IMR-90 (cell line): Measurements from ENCODE around the gene TUBB2B. TPM values are rescaled to one million over a fixed set of nuclear protein-coding genes. Genes with fewer than 3 reads are reported as not detected.

Experiments
- ATAC-seq: fragments of 200-7000 bp; cut with Tn5 transposase; 2 replicates; pipeline ENCODE4 v1.9.1; 2020; ENCODE audit warnings: low read depth, mild to moderate bottlenecking, moderate library complexity
- BruUV-seq: library from RNA; stranded (reverse); fragments of 400-500 nt; replicated peaks from 2 replicates; lab custom pipeline; 2021; lab: Mats Ljungman, UMichigan
- CTCF ChIA-PET: fragments of 300-600 bp; formaldehyde crosslinking; extraction: SDS; loops from one replicate; lab custom pipeline; 2021; ENCODE audit warnings: antibody characterized with exemption; lab: Yijun Ruan, JAX
- POLR2A ChIA-PET: fragments of 300-600 bp; sonication (Branson Sonifier 250); formaldehyde crosslinking; loops from one replicate; lab custom pipeline; 2022; ENCODE audit warnings: antibody characterized with exemption; ENCODE audit not compliant: unreplicated experiment; lab: Charles Lee
- DNase-seq: peaks from one replicate; pipeline ENCODE4 v3.0.0; 2013
- H2AFZ ChIP-seq: replicated peaks from 2 replicates; pipeline ENCODE3; 2013; ENCODE audit warnings: low read length, mild to moderate bottlenecking; ENCODE audit not compliant: poor library complexity
- H2AK5ac ChIP-seq: 2 replicates; pipeline ENCODE4 v1.6.1; 2013; ENCODE audit warnings: low read depth, low read length, inconsistent platforms
- H2AK9ac ChIP-seq: replicated peaks from 2 replicates; pipeline ENCODE3; 2013; ENCODE audit warnings: mild to moderate bottlenecking, low read depth, low read length, moderate library complexity; ENCODE audit not compliant: poor library complexity
- H2BK120ac ChIP-seq: 2 replicates; pipeline ENCODE4 v1.6.1; 2013; ENCODE audit warnings: low read depth, low read length, inconsistent platforms
- H2BK15ac ChIP-seq: 3 replicates; pipeline ENCODE4 v1.6.1; 2013; ENCODE audit warnings: low read depth, low read length, inconsistent platforms
- H2BK20ac ChIP-seq: 2 replicates; pipeline ENCODE4 v1.6.1; 2013; ENCODE audit warnings: low read depth, mild to moderate bottlenecking, inconsistent platforms, low read length, moderate library complexity
- H2BK5ac ChIP-seq: 2 replicates; pipeline ENCODE4 v1.6.1; 2013; ENCODE audit warnings: mild to moderate bottlenecking, low read depth, low read length, inconsistent platforms; ENCODE audit not compliant: poor library complexity, severe bottlenecking
- H3K14ac ChIP-seq: replicated peaks from 2 replicates; pipeline ENCODE4 v1.6.1; 2013; ENCODE audit warnings: low read depth, low read length, inconsistent platforms
- H3K18ac ChIP-seq: 2 replicates; pipeline ENCODE4 v1.6.1; 2013; ENCODE audit warnings: low read depth, low read length, control low read depth
- H3K23ac ChIP-seq: 2 replicates; pipeline ENCODE4 v1.6.1; 2013; ENCODE audit warnings: low read depth, low read length, inconsistent platforms
- H3K27ac ChIP-seq: 2 replicates; pipeline ENCODE4 v1.5.1; 2013; ENCODE audit warnings: mild to moderate bottlenecking, control low read depth, low read length; ENCODE audit not compliant: insufficient read depth
- H3K27me3 ChIP-seq: 2 replicates; pipeline ENCODE4 v1.6.1; 2013; ENCODE audit warnings: low read length; ENCODE audit not compliant: control insufficient read depth, insufficient read depth
- H3K36me3 ChIP-seq: 2 replicates; pipeline ENCODE4 v1.6.1; 2013; ENCODE audit warnings: low read length, mixed read lengths; ENCODE audit not compliant: control insufficient read depth, insufficient read depth
- H3K4ac ChIP-seq: 2 replicates; pipeline ENCODE4 v1.6.1; 2013; ENCODE audit warnings: low read depth, low read length, inconsistent platforms
- H3K4me1 ChIP-seq: 2 replicates; pipeline ENCODE4 v1.6.1; 2013; ENCODE audit warnings: low read length, mixed read lengths; ENCODE audit not compliant: control insufficient read depth, insufficient read depth
- H3K4me2 ChIP-seq: 2 replicates; pipeline ENCODE4 v1.6.1; 2013; ENCODE audit warnings: low read depth, mild to moderate bottlenecking, control low read depth, low read length, moderate library complexity
- H3K4me3 ChIP-seq: 2 replicates; pipeline ENCODE4 v1.5.1; 2013; ENCODE audit warnings: low read depth, mild to moderate bottlenecking, control low read depth, low read length, moderate library complexity; ENCODE audit not compliant: insufficient read depth
- H3K56ac ChIP-seq: 2 replicates; pipeline ENCODE4 v1.6.1; 2013; ENCODE audit warnings: low read length, inconsistent platforms; ENCODE audit not compliant: insufficient read depth; ENCODE audit errors: extremely low read depth
- H3K79me1 ChIP-seq, 2 experiments: 2 replicates each; pipeline ENCODE4 v1.6.1; 2013; ENCODE audit warnings: low read length in 2 of 2, inconsistent platforms in 1 of 2, low read depth in 1 of 2
- H3K9ac ChIP-seq: 2 replicates; pipeline ENCODE4 v1.6.1; 2013; ENCODE audit warnings: low read depth, low read length, control low read depth
- H3K9me1 ChIP-seq: 2 replicates; pipeline ENCODE4 v1.6.1; 2013; ENCODE audit warnings: low read length, inconsistent platforms; ENCODE audit not compliant: insufficient read depth
- H3K9me3 ChIP-seq: 2 replicates; pipeline ENCODE4 v1.6.1; 2013; ENCODE audit warnings: low read length; ENCODE audit not compliant: control insufficient read depth, insufficient read depth
- H4K20me1 ChIP-seq: 2 replicates; pipeline ENCODE4 v1.6.1; 2013; ENCODE audit warnings: low read length, inconsistent platforms; ENCODE audit not compliant: insufficient read depth
- H4K5ac ChIP-seq: 2 replicates; pipeline ENCODE4 v1.6.1; 2013; ENCODE audit warnings: mild to moderate bottlenecking, low read depth, low read length, control low read depth
- H4K8ac ChIP-seq, 2 experiments: 2 replicates each; pipeline ENCODE4 v1.6.1; 2013; ENCODE audit warnings: low read depth in 2 of 2, low read length in 2 of 2, control low read depth in 1 of 2, inconsistent platforms in 1 of 2
- H4K91ac ChIP-seq: 2 replicates; pipeline ENCODE4 v1.6.1; 2013; ENCODE audit warnings: low read depth, low read length, inconsistent platforms; ENCODE audit not compliant: insufficient read depth
- BHLHE40 ChIP-seq: fragments of 150-350 bp; IDR thresholded peaks from 2 replicates; pipeline ENCODE4 v1.6.1; 2016; ENCODE audit warnings: mild to moderate bottlenecking, low read depth, low read length
- CEBPB ChIP-seq: IDR thresholded peaks from 2 replicates; pipeline ENCODE4 v1.6.1; 2012; ENCODE audit warnings: low read depth, low read length, improper control_type of control experiment
- CHD1 ChIP-seq: IDR thresholded peaks from 2 replicates; pipeline ENCODE4 v1.6.1; 2012; ENCODE audit warnings: low read depth, low read length, improper control_type of control experiment
- CTCF ChIP-seq: conservative IDR thresholded peaks from 2 replicates; pipeline ENCODE4 v1.5.1; 2012; ENCODE audit warnings: mild to moderate bottlenecking, low read depth, low read length, improper control_type of control experiment
- ELK1 ChIP-seq: fragments of 150-350 bp; IDR thresholded peaks from 2 replicates; pipeline ENCODE4 v1.6.1; 2016; ENCODE audit warnings: low read depth, mild to moderate bottlenecking, low read length, moderate library complexity, borderline replicate concordance
- FOS ChIP-seq: fragments of 150-350 bp; IDR thresholded peaks from 2 replicates; pipeline ENCODE4 v1.6.1; 2016; ENCODE audit warnings: low read depth, low read length
- MAFK ChIP-seq: IDR thresholded peaks from 2 replicates; pipeline ENCODE4 v1.6.1; 2012; ENCODE audit warnings: low read depth, low read length, improper control_type of control experiment
- MAZ ChIP-seq: IDR thresholded peaks from 2 replicates; pipeline ENCODE4 v1.6.1; 2012; ENCODE audit warnings: low read depth, mild to moderate bottlenecking, low read length, improper control_type of control experiment, moderate library complexity, borderline replicate concordance
- MXI1 ChIP-seq: IDR thresholded peaks from 2 replicates; pipeline ENCODE4 v1.6.1; 2012; ENCODE audit warnings: low read depth, mild to moderate bottlenecking, low read length, moderate library complexity, borderline replicate concordance
- NFE2L2 ChIP-seq: fragments of 150-350 bp; IDR thresholded peaks from 2 replicates; pipeline ENCODE4 v1.6.1; 2016; ENCODE audit warnings: low read depth, mild to moderate bottlenecking, low read length
- POLR2A ChIP-seq: IDR thresholded peaks from 2 replicates; pipeline ENCODE4 v1.6.1; 2012; ENCODE audit warnings: mild to moderate bottlenecking, low read depth, low read length
- RAD21 ChIP-seq: IDR thresholded peaks from 2 replicates; pipeline ENCODE4 v1.6.1; 2012; ENCODE audit warnings: low read length, improper control_type of control experiment
- RCOR1 ChIP-seq: IDR thresholded peaks from 2 replicates; pipeline ENCODE4 v1.6.1; 2012; ENCODE audit warnings: mild to moderate bottlenecking, low read length, improper control_type of control experiment; ENCODE audit not compliant: insufficient replicate concordance
- RFX5 ChIP-seq: IDR thresholded peaks from 2 replicates; pipeline ENCODE4 v1.8.0; 2012; ENCODE audit warnings: low read depth, mild to moderate bottlenecking, low read length, moderate library complexity
- SMC3 ChIP-seq: fragments of 150-350 bp; IDR thresholded peaks from 2 replicates; pipeline ENCODE4 v1.6.1; 2016; ENCODE audit warnings: low read depth, mild to moderate bottlenecking, antibody characterized with exemption, low read length, moderate library complexity
- USF2 ChIP-seq: fragments of 150-350 bp; IDR thresholded peaks from 2 replicates; pipeline ENCODE4 v1.6.1; 2017; ENCODE audit warnings: mild to moderate bottlenecking, antibody characterized with exemption, low read length, low read depth
- WGBS, 2 experiments: methylation state at CpG; one replicate each; pipeline versions ENCODE4 v1.1.5 to v1.1.7; 2013; ENCODE audit warnings: missing lambda C conversion rate in 2 of 2; ENCODE audit not compliant: insufficient read length in 1 of 2; ENCODE audit errors: extremely low coverage in 2 of 2; 5-methylcytosine and 5-hydroxymethylcytosine counted together
- dilution Hi-C: fragments of 300-500 bp; cut with HindIII; formaldehyde crosslinking; loops from one replicate; pipeline ENCODE4 v1.14.3; 2018; ENCODE audit warnings: low sequenced_read_pairs; ENCODE audit not compliant: unreplicated experiment
- in situ Hi-C: fragments of 300-500 bp; cut with MboI; formaldehyde crosslinking; loops from 3 replicates; pipeline ENCODE4 v1.14.3; 2019; ENCODE audit warnings: low sequenced_read_pairs, inconsistent platforms, mixed read lengths
- intact Hi-C: fragments of 100-400 bp; cut with micrococcal nuclease; formaldehyde crosslinking; loops from 2 replicates; pipeline ENCODE4 v1.10.0; 2022
- polyA plus RNA-seq, 3 experiments: library from polyadenylated mRNA; depleted of rRNA; stranded (reverse); fragments of >200 nt; gene quantifications; 2 replicates each; pipeline ENCODE4 v1.2.3, GENCODE V29; 2012; ENCODE audit warnings: low replicate concordance in 1 of 3
- total RNA-seq: library from RNA; depleted of rRNA; stranded (reverse); fragments of >200 nt; gene quantifications from 2 replicates; pipeline ENCODE4 v1.2.3, GENCODE V29; 2012

TUBB2B gene
- total and polyA plus RNA-seq, 2 of the 4 experiments (the other 2 are of a cell fraction) = 13.6 to 21.1 TPM

GRCh38 chr6:3199382-3199781 is 28.1 kb downstream of the TUBB2B start:
- Histone ChIP-seq H2AK5ac (no peak overlapping the region), H3K27ac (no peak overlapping the region), H3K4me2 (no peak overlapping the region), H3K4me1 (peaks cover 6% of the 10 kb centered on the region), H3K4ac (no peak overlapping the region), H3K56ac (no peak overlapping the region), H3K36me3 (no peaks in the 10 kb centered on the region), H4K5ac (no peak overlapping the region), H3K14ac (no peak overlapping the region), H3K27me3 (peaks cover 4% of the 10 kb centered on the region; the same call in 1 of the 2 replicates), H2BK5ac (no peak overlapping the region), H2BK15ac (no peak overlapping the region), H2BK120ac (no peak overlapping the region), H3K4me3 (no peak overlapping the region), H2AFZ (no peak overlapping the region), H3K9me3 (no peaks in the 10 kb centered on the region), H4K20me1 (no peaks in the 10 kb centered on the region), H2AK9ac (no peak overlapping the region), H3K79me1 (no peaks in the 10 kb centered on the region), H3K23ac (no peak overlapping the region), H3K9ac (no peak overlapping the region), H2BK20ac (no peak overlapping the region), H4K91ac (no peak overlapping the region), H3K9me1 (no peaks in the 10 kb centered on the region; the same call in 1 of the 2 replicates), H4K8ac (no peak overlapping the region), H3K18ac (no peak overlapping the region)
- intact Hi-C loops = no loop called here
- TF ChIP-seq MAZ = no peak
- no peak for TF ChIP-seq SMC3
- TF ChIP-seq RCOR1 = no peak
- TF ChIP-seq FOS = no peak
- no peak for TF ChIP-seq CEBPB
- no peak for TF ChIP-seq RFX5
- no peak for TF ChIP-seq POLR2A
- no peak for TF ChIP-seq ELK1
- TF ChIP-seq MXI1 = no peak
- TF ChIP-seq MAFK = no peak
- TF ChIP-seq CHD1 = no peak
- no peak for TF ChIP-seq BHLHE40
- TF ChIP-seq RAD21 = no peak
- TF ChIP-seq NFE2L2 = no peak
- no peak for TF ChIP-seq USF2
- no peak for TF ChIP-seq CTCF
- CTCF ChIA-PET = no interaction called here
- dilution Hi-C loops = no loop called here
- POLR2A ChIA-PET = no interaction called here
- in situ Hi-C loops = no loop called here
- no TSS peak for BruUV-seq
- ATAC-seq (no peak), DNase-seq (no peak)
- WGBS, 2 experiments = no CpG with 5 or more reads among the region's 5 CpGs
